HG02938 (cell line): ENCODE measurements around the gene BPIFA1.

Experiments
- ATAC-seq: cut with Tn5 transposase; IDR thresholded peaks from one replicate; pipeline ENCODE4 v1.9.1; 2021; ENCODE audit warnings: mild to moderate bottlenecking, moderate library complexity; ENCODE audit not compliant: unreplicated experiment

Gene BPIFA1

GRCh38 chr20:33235696-33236095 lies at the start of gene BPIFA1:
Gene BPIFA1, plus strand, starts transcription at chr20:33235996. Its CDS starts 1,716 bp downstream, at chr20:33237712.
- no peak for ATAC-seq

GRCh38 chr20:33187491-33187890 lies 48.3 kb upstream of the BPIFA1 start:
- no peak for ATAC-seq

DNA sequence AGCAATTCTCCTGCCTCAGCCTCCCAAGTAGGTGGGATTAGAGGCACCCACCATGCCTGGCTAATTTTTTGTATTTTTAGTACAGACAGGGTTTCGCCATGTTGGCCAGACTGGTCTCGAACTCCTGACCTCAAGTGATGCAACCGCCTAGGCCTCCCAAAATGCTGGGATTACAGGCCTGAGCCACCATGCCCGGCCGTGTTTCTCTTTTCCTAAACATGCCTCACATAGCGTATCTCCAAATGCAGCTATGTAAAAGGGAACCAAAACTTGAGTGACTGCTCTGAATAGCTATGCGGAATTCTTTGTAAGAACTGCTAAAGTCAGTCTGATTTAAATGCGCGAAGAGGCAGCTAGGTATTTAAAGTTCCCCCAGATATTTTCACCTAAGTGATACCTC lies 47.4 kb upstream of the BPIFA1 start:
- no peak for ATAC-seq

- no peak for ATAC-seq
These were observed 44.3 kb upstream of the BPIFA1 start for GRCh38 chr20:33191484-33191883.

DNA sequence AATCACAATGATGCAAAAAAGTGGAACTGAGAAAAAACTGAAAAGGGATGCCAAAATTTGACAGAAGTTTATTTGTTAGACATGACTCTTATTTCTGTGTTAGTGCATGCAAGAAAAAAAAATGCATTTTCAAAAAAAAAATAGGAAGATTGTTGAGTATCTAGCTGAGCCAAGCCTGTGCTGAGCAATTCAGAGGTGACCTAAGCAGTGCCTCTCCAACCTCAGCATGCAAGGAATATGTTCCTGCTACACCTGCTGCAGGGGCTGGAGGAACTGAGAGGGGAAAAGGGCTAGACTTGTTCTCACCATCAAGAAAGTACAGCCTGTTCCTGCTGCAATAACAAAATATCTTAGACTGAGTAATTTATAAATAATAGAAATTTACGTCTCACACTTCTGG lies 43.8 kb upstream of the BPIFA1 start:
- ATAC-seq: no peak

DNA sequence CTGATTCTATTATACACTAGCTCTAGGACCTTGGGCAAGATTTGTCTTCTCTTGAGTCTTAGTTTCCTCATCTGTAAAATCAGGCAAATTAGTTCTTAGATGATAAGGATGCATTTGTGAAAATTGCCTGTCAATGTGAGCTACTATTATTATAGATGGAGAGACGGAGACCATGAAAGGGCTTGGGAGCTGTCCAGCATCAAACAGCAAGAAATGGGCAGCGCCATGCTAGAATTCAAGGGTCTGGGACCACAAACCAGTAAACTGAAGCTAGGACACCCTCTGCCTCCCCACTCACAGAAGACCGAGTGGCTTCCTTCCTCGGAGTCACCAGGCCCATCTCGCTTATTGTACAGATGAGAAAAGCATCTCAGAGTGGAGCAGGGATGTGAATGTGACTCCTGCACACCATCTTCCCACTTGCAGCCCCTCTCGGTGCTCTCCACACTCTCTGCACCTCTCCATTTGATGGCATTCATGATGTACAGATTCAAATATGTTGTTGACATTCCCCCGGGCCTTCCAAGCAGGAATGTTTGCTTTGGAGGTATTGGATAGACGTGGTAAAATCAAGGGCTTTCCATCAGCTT lies 42.8 kb upstream of the BPIFA1 start:
- no peak for ATAC-seq

DNA sequence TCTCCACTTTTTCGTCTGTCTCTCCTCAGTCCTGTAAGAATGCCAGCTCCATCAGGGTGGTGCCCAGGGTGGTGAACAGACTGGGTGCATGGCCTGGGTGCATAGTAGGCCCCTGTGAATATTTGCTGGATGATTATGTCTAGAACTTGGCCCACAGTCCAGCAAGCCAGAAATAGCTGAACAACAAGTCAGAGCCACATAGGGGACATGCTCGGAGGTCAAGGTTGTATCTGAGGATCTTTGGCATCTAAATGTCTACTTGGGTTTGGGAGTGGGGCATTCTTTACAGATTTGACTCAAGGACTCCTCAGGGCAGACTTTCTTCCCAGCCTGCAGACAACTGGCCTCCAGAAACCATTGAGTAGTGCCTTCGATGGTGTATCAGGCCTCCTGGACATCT lies 36.8 kb upstream of the BPIFA1 start:
- ATAC-seq: no peak

DNA sequence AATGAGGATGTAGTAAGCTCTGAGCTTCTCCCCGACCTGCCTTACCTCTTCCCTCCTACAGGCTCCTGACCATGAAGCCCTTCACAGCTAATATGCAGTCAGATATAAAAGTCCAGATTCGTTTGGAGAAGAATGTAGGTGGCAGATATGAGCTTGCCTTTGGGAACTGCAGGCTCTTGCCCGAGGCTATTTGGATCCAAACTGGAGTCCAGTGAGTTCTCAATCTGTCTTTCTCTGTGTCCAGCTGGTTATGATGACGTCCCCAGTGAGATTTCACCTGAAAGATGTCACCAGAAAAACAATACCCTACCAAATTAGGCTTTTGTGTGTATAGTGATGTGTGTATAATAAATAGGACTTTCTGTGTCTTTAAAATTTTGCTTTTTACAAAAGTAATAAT lies 33.3 kb upstream of the BPIFA1 start:
- ATAC-seq: no peak

GRCh38 chr20:33203444-33203843 lies 32.4 kb upstream of the BPIFA1 start:
- ATAC-seq: no peak

GRCh38 chr20:33209789-33210188 lies 26.0 kb upstream of the BPIFA1 start:
- ATAC-seq: no peak

DNA sequence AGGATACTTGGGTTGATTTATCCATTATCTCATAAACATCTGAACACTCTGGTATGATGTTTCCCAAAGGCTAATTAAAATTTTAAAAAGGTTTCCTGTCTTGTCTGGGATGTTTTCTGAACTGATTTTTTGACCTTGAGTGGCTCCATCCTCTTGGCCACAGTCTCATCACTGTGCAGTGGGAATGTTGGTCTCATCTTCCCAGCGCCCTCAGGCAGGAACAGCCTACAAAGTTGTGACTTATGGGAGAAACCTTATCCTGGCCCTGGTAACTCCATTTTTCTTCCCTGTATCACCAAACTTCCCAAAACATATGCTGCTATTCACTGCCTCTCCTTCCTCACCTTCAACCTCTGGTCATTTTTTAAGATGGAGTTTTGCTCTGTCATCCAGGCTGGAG lies 25.4 kb upstream of the BPIFA1 start:
- ATAC-seq: no peak

DNA sequence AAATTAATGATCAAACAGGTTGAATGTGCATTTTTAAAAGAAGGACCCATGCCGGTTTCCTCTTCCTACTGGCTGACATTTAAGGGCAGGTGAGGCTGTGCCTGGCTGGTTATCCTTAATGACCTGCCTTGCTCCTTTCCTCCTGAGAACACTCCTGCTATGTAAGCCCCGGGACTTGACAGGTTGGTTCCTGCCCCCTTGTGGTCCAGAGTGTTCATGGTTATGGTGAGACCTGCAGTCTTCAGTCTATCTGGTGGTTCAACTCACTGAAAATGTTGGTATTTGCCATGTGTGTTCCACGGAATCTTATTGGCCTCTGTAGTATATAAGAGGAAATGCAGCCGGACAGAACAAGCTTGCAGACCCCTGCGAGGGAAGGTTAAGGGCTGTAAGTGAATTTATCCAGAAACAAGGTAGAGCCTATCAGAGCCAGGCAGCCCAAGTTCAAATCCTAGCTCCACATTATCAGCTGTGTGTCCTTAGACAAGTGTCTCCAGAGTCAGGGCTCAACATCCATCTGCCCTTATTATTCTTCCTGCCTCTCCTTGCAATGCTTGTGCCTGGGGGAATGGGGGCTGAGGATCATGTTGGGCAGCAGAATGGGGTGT lies 23.9 kb upstream of the BPIFA1 start:
- ATAC-seq: no peak

DNA sequence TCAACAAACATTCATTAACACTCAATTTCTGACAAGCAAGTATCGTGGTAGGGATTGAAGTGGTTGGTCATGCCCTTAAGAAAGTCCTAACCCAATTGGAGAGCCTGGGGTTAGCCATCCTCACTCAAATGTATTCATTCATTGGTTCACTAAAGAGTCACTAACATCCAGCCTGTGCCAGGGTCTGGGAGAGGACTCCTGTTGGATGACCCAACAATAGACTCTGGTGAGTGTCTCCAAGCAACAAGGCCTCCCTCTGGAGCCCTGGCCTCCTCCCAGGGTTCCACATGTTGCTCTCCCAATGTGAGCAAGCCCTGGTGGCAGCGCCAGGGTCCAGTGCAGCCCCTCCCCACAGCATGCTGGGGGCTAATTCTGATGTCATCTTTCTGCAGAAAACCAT lies 18.7 kb upstream of the BPIFA1 start, which contains the start of gene BPIFA3:
Gene BPIFA3, plus strand, starts transcription at position 301 of the 400 bp plus-strand sequence. CDS start 185 bp downstream, outside the sequence.
- no peak for ATAC-seq

- ATAC-seq: no peak
These were observed 11.4 kb upstream of the BPIFA1 start for GRCh38 chr20:33224399-33224798.

- no peak for ATAC-seq
These were observed 6.0 kb upstream of the BPIFA1 start for GRCh38 chr20:33229843-33230242.

- no peak for ATAC-seq
These were observed 4.6 kb upstream of the BPIFA1 start for GRCh38 chr20:33231237-33231636.

DNA sequence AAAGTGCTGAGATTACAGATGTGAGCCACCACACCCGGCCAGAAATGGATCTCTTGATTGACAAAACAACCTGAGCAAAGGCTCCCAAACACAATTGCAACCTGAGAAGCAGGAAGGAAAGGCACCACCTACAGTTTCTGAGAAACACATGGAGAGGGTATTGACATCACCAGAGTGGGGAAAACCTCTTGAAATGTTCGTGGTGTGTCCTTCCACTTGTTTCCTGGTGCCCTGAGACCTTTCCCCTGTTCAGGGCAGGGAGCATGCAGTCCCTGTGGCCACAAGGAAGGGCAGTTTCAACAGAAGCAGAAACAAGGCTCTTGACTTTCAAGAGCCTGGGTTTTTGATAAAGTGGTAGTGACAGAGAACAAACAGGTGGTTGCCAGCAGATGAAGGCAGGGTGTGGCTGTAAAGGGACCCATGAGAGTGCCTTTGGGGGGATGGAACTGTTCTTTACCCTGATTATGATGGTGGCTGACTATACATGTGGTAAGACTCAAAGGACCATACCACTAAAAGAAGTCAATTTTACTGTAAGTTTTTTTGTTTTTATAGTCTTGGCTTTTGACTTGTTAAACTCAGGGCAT lies 3.2 kb upstream of the BPIFA1 start:
- ATAC-seq: no peak

GRCh38 chr20:33233129-33233774 lies 2.5 kb upstream of the BPIFA1 start:
- no peak for ATAC-seq

DNA sequence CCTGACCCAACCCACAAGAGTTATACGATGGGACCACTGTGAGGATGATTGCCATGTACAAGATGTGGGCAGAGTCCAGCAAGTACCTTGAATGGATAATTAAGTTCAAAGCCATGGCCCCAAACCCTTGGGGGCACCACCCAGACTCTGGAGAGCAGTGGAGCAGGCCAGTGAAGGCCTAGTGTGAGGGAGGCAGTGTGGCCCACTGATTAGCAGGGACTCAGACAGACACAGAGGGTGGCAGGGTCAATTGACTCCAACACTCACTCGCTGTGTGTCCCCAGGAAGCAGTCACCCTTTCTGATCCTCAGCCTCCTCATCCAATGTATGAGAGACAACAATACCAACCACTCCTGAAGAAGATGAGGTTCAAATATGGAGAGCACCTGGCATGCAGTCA lies 1.7 kb upstream of the BPIFA1 start:
- ATAC-seq: no peak

GRCh38 chr20:33236351-33236750 lies 555 bp downstream of the BPIFA1 start:
- no peak for ATAC-seq

- no peak for ATAC-seq
These were observed 2.2 kb downstream of the BPIFA1 start for GRCh38 chr20:33237989-33238388.

DNA sequence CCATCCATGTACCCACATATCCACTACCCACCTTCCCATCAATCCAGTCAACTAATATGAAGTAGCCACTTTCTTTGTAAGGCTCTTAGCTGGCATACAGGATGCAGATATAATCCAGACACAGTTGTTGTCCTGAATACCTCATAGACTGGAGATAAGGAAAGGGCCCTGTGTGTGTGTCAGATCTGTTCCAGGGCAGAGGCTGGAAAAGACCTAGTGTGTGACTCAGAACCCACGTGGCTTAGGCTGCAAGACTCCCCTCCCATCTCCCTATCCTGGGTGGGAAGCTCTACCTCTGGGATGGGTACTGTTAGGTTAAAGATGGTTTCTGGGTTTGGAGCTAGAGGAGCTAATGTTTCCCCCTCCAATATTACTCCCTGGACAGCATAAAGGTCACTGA lies 3.6 kb downstream of the BPIFA1 start:
- no peak for ATAC-seq
